PC-9 (cell line): ENCODE measurements around the gene RAB3B. TPM values are rescaled to one million over a fixed set of nuclear protein-coding genes. Genes with fewer than 3 reads are reported as not detected.
A peak's percentile ranks its signal among the peaks of the same experiment; 100 is the strongest.

ENCODE experiments used
- BruUV-seq: library from RNA; stranded (reverse); fragments of 400-500 nt; replicated peaks from 2 replicates; lab custom pipeline; 2021; lab: Mats Ljungman, UMichigan
- CTCF ChIA-PET: fragments of 300-600 bp; sonication (Branson Sonifier 250); formaldehyde crosslinking; loops from one replicate; lab custom pipeline; 2022; ENCODE audit warnings: antibody characterized with exemption; lab: Charles Lee
- POLR2A ChIA-PET: fragments of 300-600 bp; sonication (Branson Sonifier 250); formaldehyde crosslinking; loops from one replicate; lab custom pipeline; 2022; ENCODE audit warnings: antibody characterized with exemption; ENCODE audit not compliant: unreplicated experiment; lab: Charles Lee
- DNase-seq, 2 experiments: peaks; one replicate each; pipeline versions ENCODE4 v3.0.0 to v3.0.0-alpha.2; 2015 to 2022; ENCODE audit warnings: mixed read lengths in 1 of 2
- H2AFZ ChIP-seq: fragments of 200-600 bp; sonication (generic); 2 replicates; pipeline ENCODE4 v1.8.1; 2017; ENCODE audit warnings: antibody characterized with exemption
- H3F3A ChIP-seq: fragments of 200-600 bp; sonication (generic); 2 replicates; pipeline ENCODE4 v1.8.1; 2017; ENCODE audit warnings: antibody characterized with exemption, mild to moderate bottlenecking, low read depth; ENCODE audit not compliant: insufficient read depth
- H3K27ac ChIP-seq: fragments of 200-600 bp; sonication (generic); 2 replicates; pipeline ENCODE4 v1.6.1; 2016; ENCODE audit warnings: mixed run types
- H3K27me3 ChIP-seq: fragments of 200-600 bp; sonication (generic); 2 replicates; pipeline ENCODE4 v1.6.1; 2016; ENCODE audit warnings: low read depth, mixed run types; ENCODE audit not compliant: insufficient read depth
- H3K36me3 ChIP-seq: fragments of 200-600 bp; sonication (generic); 2 replicates; pipeline ENCODE4 v1.6.1; 2016; ENCODE audit warnings: low read depth, mixed run types
- H3K4me1 ChIP-seq: fragments of 200-600 bp; sonication (generic); replicated peaks from 2 replicates; pipeline ENCODE4 v1.6.1; 2016; ENCODE audit warnings: mixed run types; ENCODE audit not compliant: insufficient read depth
- H3K4me2 ChIP-seq: fragments of 200-600 bp; sonication (generic); 2 replicates; pipeline ENCODE4 v1.6.1; 2017; ENCODE audit warnings: mixed run types
- H3K4me3 ChIP-seq: fragments of 200-600 bp; sonication (generic); 2 replicates; pipeline ENCODE4 v1.6.1; 2016; ENCODE audit warnings: mixed run types
- H3K79me2 ChIP-seq: fragments of 200-600 bp; sonication (generic); 2 replicates; pipeline ENCODE4 v1.6.1; 2017; ENCODE audit warnings: low read depth, mixed run types
- H3K9me2 ChIP-seq: fragments of 200-600 bp; sonication (generic); 2 replicates; pipeline ENCODE4 v1.8.1; 2017; ENCODE audit warnings: mild to moderate bottlenecking; ENCODE audit not compliant: insufficient read depth
- H3K9me3 ChIP-seq: fragments of 200-600 bp; sonication (generic); 2 replicates; pipeline ENCODE4 v1.8.1; 2016; ENCODE audit warnings: low read depth; ENCODE audit not compliant: insufficient read depth
- H4K20me1 ChIP-seq: fragments of 200-600 bp; sonication (generic); 2 replicates; pipeline ENCODE4 v1.8.1; 2017; ENCODE audit not compliant: insufficient read depth
- CTCF ChIP-seq: fragments of 200-600 bp; sonication (generic); conservative IDR thresholded peaks from 2 replicates; pipeline ENCODE4 v1.6.1; 2017; ENCODE audit warnings: mixed run types, antibody characterized with exemption, mild to moderate bottlenecking, moderate library complexity
- EZH2 ChIP-seq: fragments of 200-600 bp; sonication (generic); IDR thresholded peaks from 2 replicates; pipeline ENCODE4 v1.8.0; 2017; ENCODE audit warnings: antibody characterized with exemption, low read depth
- intact Hi-C: fragments of 100-400 bp; cut with micrococcal nuclease; formaldehyde crosslinking; loops from one replicate; pipeline ENCODE4 v1.10.0; 2022; ENCODE audit not compliant: unreplicated experiment
- total RNA-seq: library from RNA; stranded (reverse); gene quantifications from 2 replicates; pipeline ENCODE4 v1.2.3, GENCODE V29; 2021

RAB3B gene
- total RNA-seq, 1 experiment from 2014 or later = 2.6 TPM

- peak overlapping the region; percentile 64 for H3K27ac ChIP-seq
- no TSS peak for BruUV-seq
- H3K9me2 ChIP-seq = no peaks in the 10 kb centered on the region
- no peaks in the 10 kb centered on the region for H3K36me3 ChIP-seq
- H3K4me1 ChIP-seq = peaks cover 11% of the 10 kb centered on the region
- H3K27me3 ChIP-seq = no peaks in the 10 kb centered on the region
- intact Hi-C loops = no loop called here
- H3K4me3 ChIP-seq = peak overlapping the region; percentile 68
- H3K9me3 ChIP-seq = no peaks in the 10 kb centered on the region
- ChIA-PET CTCF (interaction anchor here (1.1 kb wide), 1 partner anchor 335 kb away, joined by 3 read pairs; no protein-coding TSS in a partner anchor), POLR2A (interaction anchor here (0.7 kb wide), 1 partner anchor 19 kb away, joined by 4 read pairs; no protein-coding TSS in a partner anchor)
- DNase-seq = no peak
- TF ChIP-seq CTCF (no peak), EZH2 (no peak)
- H3K4me2 ChIP-seq = peak overlapping the region; percentile 93
- peaks cover 32% of the 10 kb centered on the region for H3K79me2 ChIP-seq
- peaks cover 22% of the 10 kb centered on the region for H4K20me1 ChIP-seq
- H3F3A ChIP-seq = peaks cover 6% of the 10 kb centered on the region
- peak overlapping the region; percentile 86 for H2AFZ ChIP-seq
Measured at GRCh38 chr1:52034050-52034384, 43.5 kb upstream of the RAB3B start.

- peak within 1 kb of the TSS; percentile 93 for H3K4me2 ChIP-seq
- no peak for TF ChIP-seq CTCF
- H3K27ac ChIP-seq = peak within 1 kb of the TSS; percentile 64
- peak; percentile 70 to 77 for DNase-seq
- peaks cover 22% of the 10 kb centered on the region for H4K20me1 ChIP-seq
- no peaks in the 10 kb centered on the region for H3K27me3 ChIP-seq
- H3K9me3 ChIP-seq = no peaks in the 10 kb centered on the region
- POLR2A ChIA-PET = interaction anchor here (0.7 kb wide), 2 partner anchors 18 to 125 kb away, joined by 4 read pairs; no protein-coding TSS in a partner anchor
- BruUV-seq = TSS peak; percentile 71
- peaks cover 11% of the 10 kb centered on the region for H3K4me1 ChIP-seq
- no peaks in the 10 kb centered on the region for H3K36me3 ChIP-seq
- H3F3A ChIP-seq = peaks cover 6% of the 10 kb centered on the region
- CTCF ChIA-PET = interaction anchor here (1.1 kb wide), 1 partner anchor 335 kb away, joined by 3 read pairs; no protein-coding TSS in a partner anchor
- H2AFZ ChIP-seq = peak within 1 kb of the TSS; percentile 86
- H3K79me2 ChIP-seq = peaks cover 32% of the 10 kb centered on the region
- H3K4me3 ChIP-seq = peak within 1 kb of the TSS; percentile 68
- no peaks in the 10 kb centered on the region for H3K9me2 ChIP-seq
- intact Hi-C loops = loop anchor here (1.0 kb wide), 1 partner anchor 23 kb away; the partner anchor contains the start of gene BTF3L4
Measured at GRCh38 chr1:52033190-52034049, 42.9 kb upstream of the RAB3B start, which contains the start of gene KTI12. TSS of gene KTI12 (minus strand) at chr1:52033810. CDS start at chr1:52033761, 49 bp downstream.

- H3K4me3 ChIP-seq = peak overlapping the region; percentile 68
- intact Hi-C loops = loop anchor here (1.0 kb wide), 1 partner anchor 24 kb away; the partner anchor contains the start of gene BTF3L4
- H3K4me1 ChIP-seq = peaks cover 11% of the 10 kb centered on the region
- H2AFZ ChIP-seq = peak overlapping the region; percentile 86; the same call in 1 of the 2 replicates
- peaks cover 32% of the 10 kb centered on the region for H3K79me2 ChIP-seq
- BruUV-seq = TSS peak; percentile 55
- no peaks in the 10 kb centered on the region for H3K27me3 ChIP-seq
- H3K27ac ChIP-seq = peak overlapping the region; percentile 64
- H3F3A ChIP-seq = peaks cover 6% of the 10 kb centered on the region
- no peak for TF ChIP-seq CTCF
- no peak for TF ChIP-seq EZH2
- ChIA-PET POLR2A (interaction anchor here (0.7 kb wide), 1 partner anchor 126 kb away, joined by 4 read pairs; no protein-coding TSS in a partner anchor), CTCF (no interaction called here)
- no peaks in the 10 kb centered on the region for H3K9me3 ChIP-seq
- peak; percentile 40 to 54 for DNase-seq
- peak overlapping the region; percentile 93 for H3K4me2 ChIP-seq
- H3K36me3 ChIP-seq = no peaks in the 10 kb centered on the region
- peaks cover 22% of the 10 kb centered on the region for H4K20me1 ChIP-seq
- H3K9me2 ChIP-seq = no peaks in the 10 kb centered on the region
Measured at GRCh38 chr1:52032785-52033131, 42.3 kb upstream of the RAB3B start.
